Left colon (tissue), 2 donors: ENCODE measurements around the gene ARMCX6. TPM values are rescaled to one million over a fixed set of nuclear protein-coding genes. Genes with fewer than 3 reads are reported as not detected.

ENCODE experiments used
- total RNA-seq, 2 donors: library from RNA; stranded (reverse); fragmentation: NEBNext Ultra II Directional; extraction: Animal tissue kit (Norgen Biotek cat#: 25700); gene quantifications; one replicate each; pipeline ENCODE4 v1.2.1, GENCODE V29; 2021
- donor health status: DM: no; HTN: no; CAD: no.
- donor health status: DM: yes; HTN: yes; CAD: no.

The ARMCX6 gene
- total RNA-seq, 2 donors from 2014 or later, result 18.2 to 19.2 TPM

Other genes starting within 250 kb of the ARMCX6 start
- gene BTK, start 231.8 kb downstream of the ARMCX6 start, total RNA-seq, result 1 to 10 TPM; 1.7 to 5.4 TPM
- gene RPL36A, start 227.0 kb downstream of the ARMCX6 start, total RNA-seq, result 100 to 1,000 TPM; 136 to 165 TPM
- 10 to 100 TPM; 16.9 to 20.2 TPM for gene GLA, start 210.1 kb downstream of the ARMCX6 start, total RNA-seq
- gene HNRNPH2, start 209.8 kb downstream of the ARMCX6 start, total RNA-seq, result 10 to 100 TPM; 57.7 to 61.3 TPM
- gene ARMCX4, start 132.5 kb downstream of the ARMCX6 start, total RNA-seq, result 10 to 100 TPM in 1 of 2 donors, 1 to 10 TPM in 1; 6.9 to 10.1 TPM
- 1 to 10 TPM; 4.4 to 9.6 TPM for gene ARMCX1, start 67.5 kb downstream of the ARMCX6 start, total RNA-seq
- gene ARMCX3, start 5.2 kb upstream of the ARMCX6 start, total RNA-seq, result 10 to 100 TPM; 26.6 to 35.3 TPM
- 1 to 10 TPM; 4.9 to 5.9 TPM for gene ARMCX2, start 41.9 kb upstream of the ARMCX6 start, total RNA-seq